Measurements from ENCODE around the gene WDR1. TPM values are rescaled to one million over a fixed set of nuclear protein-coding genes. Genes with fewer than 3 reads are reported as not detected.

The WDR1 gene
- total RNA-seq, 2 donors from 2014 or later: 437 to 476 TPM

- intact Hi-C loops (cut with DNase I): no loop called here
- H3K27ac ChIP-seq: no peak overlapping the region
Measured at GRCh38 chr4:10119773-10120172, 3.2 kb upstream of the WDR1 start.

GRCh38 chr4:10119278-10119677 is 2.7 kb upstream of the WDR1 start:
- H3K9me3 ChIP-seq: no peaks in the 10 kb centered on the region
- no peaks in the 10 kb centered on the region for H3K27me3 ChIP-seq
- TF ChIP-seq CTCF (IDR thresholded peaks at IDR 0.05): no peak
- no peak overlapping the region for H3K4me3 ChIP-seq
- no peak for DNase-seq
- no peaks in the 10 kb centered on the region for H3K36me3 ChIP-seq
- H3K9ac ChIP-seq (ENCODE audit: low read depth in 2 of 2, low read length in 2 of 2): no peak overlapping the region
- H3K27ac ChIP-seq: no peak overlapping the region
- intact Hi-C loops (cut with DNase I): no loop called here
- peaks cover 11% of the 10 kb centered on the region for H3K4me1 ChIP-seq

More at GRCh38 chr4:10119773-10120172, 3.2 kb upstream of the WDR1 start:
- H3K9me3 ChIP-seq: no peaks in the 10 kb centered on the region
- no peak for DNase-seq
- H3K36me3 ChIP-seq: no peaks in the 10 kb centered on the region
- TF ChIP-seq CTCF (IDR thresholded peaks at IDR 0.05): no peak
- peaks cover 7% of the 10 kb centered on the region for H3K4me1 ChIP-seq
- H3K9ac ChIP-seq (ENCODE audit: low read depth in 2 of 2, low read length in 2 of 2): no peak overlapping the region
- no peak overlapping the region for H3K4me3 ChIP-seq
- H3K27me3 ChIP-seq: no peaks in the 10 kb centered on the region

GRCh38 chr4:10118048-10119004 is 1.7 kb upstream of the WDR1 start:
- peak overlapping the region; percentile 96 for H3K27ac ChIP-seq
- no peak for TF ChIP-seq CTCF (IDR thresholded peaks at IDR 0.05)
- peak; percentile 16 for DNase-seq
- intact Hi-C loops (cut with DNase I): no loop called here
- H3K9me3 ChIP-seq: no peaks in the 10 kb centered on the region
- H3K4me1 ChIP-seq: peaks cover 14% of the 10 kb centered on the region
- no peaks in the 10 kb centered on the region for H3K27me3 ChIP-seq
- no peaks in the 10 kb centered on the region for H3K36me3 ChIP-seq
- H3K4me3 ChIP-seq: no peak overlapping the region
- H3K9ac ChIP-seq (ENCODE audit: low read depth in 2 of 2, low read length in 2 of 2): peak overlapping the region; percentile 77 to 83

GRCh38 chr4:10117359-10118047 is 904 bp upstream of the WDR1 start:
- H3K27ac ChIP-seq: peak overlapping the region; percentile 96
- intact Hi-C loops (cut with DNase I): no loop called here
- no peaks in the 10 kb centered on the region for H3K9me3 ChIP-seq
- peak overlapping the region; percentile 76 for H3K4me3 ChIP-seq
- TF ChIP-seq CTCF (IDR thresholded peaks at IDR 0.05): no peak
- no peaks in the 10 kb centered on the region for H3K36me3 ChIP-seq
- peaks cover 18% of the 10 kb centered on the region for H3K4me1 ChIP-seq
- no peaks in the 10 kb centered on the region for H3K27me3 ChIP-seq
- peak; percentile 63 for DNase-seq
- H3K9ac ChIP-seq (ENCODE audit: low read depth in 2 of 2, low read length in 2 of 2): peak overlapping the region; percentile 77 to 83

- intact Hi-C loops (cut with DNase I): no loop called here
Measured at GRCh38 chr4:10115797-10116568, 616 bp downstream of the WDR1 start.

More at GRCh38 chr4:10115797-10116568, 616 bp downstream of the WDR1 start:
- DNase-seq: peak; percentile 86
- TF ChIP-seq CTCF (IDR thresholded peaks at IDR 0.05): no peak
- Histone ChIP-seq H3K4me3 (peak overlapping the region; percentile 76), H3K27ac (peak overlapping the region; percentile 96), H3K36me3 (no peaks in the 10 kb centered on the region), H3K27me3 (no peaks in the 10 kb centered on the region), H3K9me3 (no peaks in the 10 kb centered on the region), H3K4me1 (peaks cover 24% of the 10 kb centered on the region), H3K9ac (ENCODE audit: low read depth in 2 of 2, low read length in 2 of 2) (peak overlapping the region; percentile 90 to 93)

Measured in colonic mucosa (tissue), 4 donors.